GM18508 (cell line): ENCODE results near the gene PLA1A.
"Not testable (repeated sequence)": the region's sequence is repeated elsewhere in the genome, so short reads cannot be mapped to it uniquely, and the experiment has no call there.

Source experiments
- ATAC-seq: cut with Tn5 transposase; IDR thresholded peaks from one replicate; pipeline ENCODE4 v1.9.1; 2021; ENCODE audit warnings: moderate number of reproducible peaks; ENCODE audit not compliant: insufficient read depth, unreplicated experiment

Gene PLA1A

DNA sequence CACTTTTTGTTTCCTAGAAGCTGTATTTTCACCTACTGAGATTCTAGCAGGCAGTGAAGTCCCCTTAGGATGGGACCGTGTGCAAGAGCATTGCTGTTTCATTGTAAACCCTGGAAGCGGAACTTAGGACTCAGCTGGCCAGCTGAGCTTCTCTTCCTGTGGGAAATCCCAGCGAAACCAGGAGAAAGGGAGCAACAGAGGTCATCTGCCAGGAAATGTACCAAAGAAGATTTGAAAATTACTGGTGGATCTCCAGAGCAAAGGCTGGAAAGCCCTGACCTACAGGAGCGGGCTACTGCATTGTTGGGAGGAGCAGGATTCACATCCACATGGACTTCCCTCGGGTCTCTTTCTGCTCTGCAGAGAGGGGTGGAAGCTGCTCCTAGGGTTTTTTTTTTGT is 26.0 kb upstream of the PLA1A start:
- no peak for ATAC-seq

DNA sequence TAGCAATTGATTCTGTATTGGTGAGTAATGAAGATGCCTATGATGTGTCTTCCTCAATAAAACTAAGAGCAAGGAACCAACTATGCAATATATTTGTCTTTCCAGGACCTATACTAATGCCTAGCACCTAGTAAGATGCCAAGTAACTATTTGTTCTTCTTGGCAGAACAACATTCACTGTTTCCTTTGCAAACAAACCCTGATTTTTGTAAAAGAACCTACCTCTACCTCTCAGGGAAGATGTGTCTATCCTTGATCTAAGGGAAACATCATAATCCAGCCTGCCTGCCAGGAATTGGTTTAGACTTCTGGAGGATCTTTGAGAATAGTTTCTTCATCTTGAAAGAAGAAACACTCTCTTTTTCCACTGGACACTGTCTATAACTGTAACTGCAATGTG is 22.2 kb upstream of the PLA1A start:
- ATAC-seq: no peak

DNA sequence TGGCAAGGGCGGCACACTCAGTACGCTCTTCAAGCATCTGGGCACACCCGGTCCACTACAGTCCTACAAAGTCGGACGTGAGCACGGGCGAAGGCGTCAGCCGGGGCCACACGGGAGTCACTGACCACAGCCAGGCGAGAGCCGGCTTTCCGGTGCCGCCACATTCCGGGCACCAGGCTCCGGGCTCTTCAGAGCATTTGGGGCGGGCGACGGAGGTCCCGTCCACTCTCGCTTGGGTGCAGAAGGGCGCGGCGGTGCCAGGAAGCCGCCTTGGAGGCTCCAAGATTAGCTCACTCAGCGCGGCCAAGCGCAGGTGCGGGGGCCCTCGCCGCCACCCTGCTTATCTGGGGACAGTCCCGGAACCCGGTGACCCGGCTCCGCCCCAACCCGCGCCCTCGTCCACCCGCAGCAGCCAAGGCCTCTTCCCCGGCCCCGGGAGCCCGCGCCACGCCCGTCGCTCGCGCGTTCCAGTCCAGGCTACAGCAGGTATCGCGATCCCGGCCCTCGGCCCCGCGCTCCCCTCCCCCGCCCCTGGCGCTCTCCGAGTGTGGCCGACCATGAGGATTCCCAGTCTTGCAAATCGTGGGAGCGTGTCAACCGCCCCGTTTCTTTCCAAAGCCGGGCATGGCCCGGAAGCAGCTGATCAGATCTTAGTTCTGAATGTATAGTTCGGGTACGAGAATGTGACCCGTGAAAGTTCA is 18.2 kb upstream of the PLA1A start, which contains the start of gene ADPRH:
Gene ADPRH, plus strand, starts transcription at position 127 of the 701 bp plus-strand sequence. CDS start 2,678 bp downstream, outside the sequence.
- ATAC-seq: peak; percentile 36

DNA sequence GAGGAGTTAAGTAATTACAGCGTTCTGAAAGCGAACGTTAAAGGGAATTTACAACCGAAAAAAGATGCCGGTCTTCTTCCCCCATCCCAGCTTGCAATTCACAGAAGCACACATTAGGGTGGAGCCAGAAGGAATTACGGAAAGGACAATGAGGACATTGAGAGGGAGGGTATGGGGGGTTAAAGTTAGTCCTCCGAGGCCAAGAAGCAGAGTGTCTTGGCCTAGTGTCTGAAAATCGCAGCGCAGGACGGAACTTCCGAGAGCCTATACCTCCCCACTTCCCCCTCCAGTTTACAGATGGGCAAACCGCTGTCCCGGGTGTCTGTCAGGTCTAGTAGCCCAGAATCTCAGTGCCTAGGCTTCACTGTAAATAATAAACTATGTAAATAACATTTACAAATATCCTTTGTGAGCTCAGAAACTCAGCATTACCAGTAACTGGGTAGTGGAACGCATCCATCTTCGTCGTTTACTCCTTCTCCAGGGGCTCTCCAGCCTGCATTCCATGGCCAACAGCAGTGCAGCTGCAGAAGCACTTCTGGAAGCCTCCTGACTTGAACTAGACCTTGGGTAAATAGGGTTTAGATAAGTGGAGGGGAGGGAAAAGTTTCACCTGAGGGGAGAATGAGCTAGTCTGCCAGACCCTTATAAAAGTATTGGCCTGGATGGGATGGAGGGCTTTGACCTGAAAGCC is 17.5 kb upstream of the PLA1A start:
- peak; percentile 54 for ATAC-seq

DNA sequence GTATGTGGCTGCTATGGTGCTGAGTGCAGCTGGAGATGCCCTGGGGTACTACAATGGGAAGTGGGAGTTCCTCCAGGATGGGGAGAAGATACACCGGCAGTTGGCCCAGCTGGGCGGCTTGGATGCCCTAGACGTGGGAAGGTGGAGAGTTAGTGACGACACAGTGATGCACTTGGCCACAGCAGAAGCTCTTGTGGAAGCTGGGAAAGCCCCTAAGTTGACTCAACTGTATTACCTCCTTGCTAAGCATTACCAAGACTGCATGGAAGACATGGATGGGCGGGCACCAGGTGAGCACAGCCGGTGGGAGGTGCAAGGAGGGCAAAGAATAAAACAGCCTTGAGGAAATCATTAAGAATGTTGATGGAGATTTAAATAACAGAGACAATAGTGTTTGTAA is 15.5 kb upstream of the PLA1A start:
- no peak for ATAC-seq

DNA sequence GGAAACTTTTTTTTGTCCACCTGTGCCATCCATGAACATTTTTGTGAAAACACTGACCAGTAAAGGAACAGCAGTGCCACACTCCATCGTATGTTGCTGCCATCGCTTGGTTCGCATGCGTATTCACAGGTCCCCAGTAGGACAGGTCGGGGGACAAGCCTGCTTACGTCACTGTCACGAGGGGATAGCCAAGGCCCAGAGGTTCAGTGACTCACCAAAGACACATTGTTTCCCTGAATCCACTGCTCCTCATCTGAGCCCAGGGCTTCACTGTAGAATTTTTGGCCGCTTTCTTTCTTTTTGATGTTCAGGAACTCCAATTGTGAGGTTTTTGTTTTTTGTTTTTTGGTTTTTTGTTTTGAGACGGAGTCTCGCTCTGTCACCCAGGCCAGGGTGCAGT is 12.5 kb upstream of the PLA1A start:
- ATAC-seq: no peak

DNA sequence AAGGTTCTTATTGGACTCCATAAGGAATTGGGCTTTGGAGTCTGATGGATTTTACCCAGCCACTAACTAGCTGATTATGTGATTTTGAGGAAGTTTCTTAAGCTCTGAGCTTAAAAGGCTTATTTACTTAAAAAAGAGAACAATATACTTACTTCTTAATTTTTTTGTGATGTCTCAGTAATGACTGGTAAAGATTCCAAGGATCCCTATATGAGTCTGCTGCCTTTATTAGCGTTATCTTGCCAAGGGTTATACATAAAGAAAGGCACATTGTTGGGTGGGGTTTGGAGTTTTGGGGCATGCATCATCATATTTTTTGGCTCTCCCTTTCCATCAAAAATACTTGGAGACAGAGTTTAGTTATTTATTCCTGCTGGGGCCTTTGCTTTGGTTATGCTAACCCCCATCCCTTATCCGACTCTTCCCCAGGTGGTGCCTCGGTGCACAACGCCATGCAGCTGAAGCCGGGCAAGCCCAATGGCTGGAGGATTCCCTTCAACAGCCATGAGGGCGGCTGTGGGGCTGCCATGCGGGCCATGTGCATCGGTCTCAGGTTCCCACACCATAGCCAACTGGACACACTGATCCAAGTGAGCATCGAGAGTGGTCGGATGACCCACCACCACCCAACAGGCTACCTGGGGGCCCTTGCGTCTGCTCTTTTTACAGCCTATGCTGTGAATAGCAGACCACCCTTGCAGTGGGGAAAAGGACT is 11.7 kb upstream of the PLA1A start:
- no peak for ATAC-seq

DNA sequence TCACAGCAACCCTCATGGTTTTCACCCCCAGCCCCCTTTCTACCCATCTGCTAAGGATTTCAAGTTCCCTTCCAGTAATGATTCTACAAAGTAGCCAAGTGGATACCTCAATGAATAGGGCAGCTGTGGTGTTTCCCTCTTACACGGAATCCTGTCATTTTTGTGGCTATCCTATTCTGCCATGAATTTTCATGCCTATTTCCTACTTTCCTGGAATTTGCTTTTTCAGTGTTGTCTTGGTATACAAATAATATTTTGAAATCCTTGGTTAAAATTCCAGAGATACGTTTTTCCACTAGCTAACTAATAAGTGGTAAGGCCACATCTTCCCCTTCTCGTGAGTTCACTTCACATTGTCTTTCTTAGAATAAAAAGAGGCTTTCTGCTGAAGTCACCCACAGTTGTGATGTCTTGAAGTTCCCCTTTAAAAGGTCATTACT is 10.9 kb upstream of the PLA1A start:
- ATAC-seq: no peak

DNA sequence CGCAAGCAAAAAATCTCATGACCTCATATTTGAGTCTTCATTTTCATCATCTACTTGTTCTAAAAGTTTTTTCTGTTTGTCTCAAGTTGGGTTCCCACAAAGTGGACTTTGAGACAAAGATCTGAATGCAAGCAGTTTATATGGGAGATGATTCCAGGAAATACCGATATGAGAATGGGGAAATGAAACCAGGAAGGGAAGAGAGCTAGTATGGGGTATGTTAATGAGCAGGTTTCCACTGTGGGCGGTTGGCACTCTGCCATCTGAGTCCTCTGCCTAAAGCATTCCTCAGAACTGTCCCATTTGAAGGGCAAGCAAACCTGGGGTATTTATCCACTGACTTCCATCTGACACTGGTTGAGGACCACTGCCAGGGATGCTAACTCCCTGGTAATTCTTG is 9.6 kb upstream of the PLA1A start:
- no peak for ATAC-seq

DNA sequence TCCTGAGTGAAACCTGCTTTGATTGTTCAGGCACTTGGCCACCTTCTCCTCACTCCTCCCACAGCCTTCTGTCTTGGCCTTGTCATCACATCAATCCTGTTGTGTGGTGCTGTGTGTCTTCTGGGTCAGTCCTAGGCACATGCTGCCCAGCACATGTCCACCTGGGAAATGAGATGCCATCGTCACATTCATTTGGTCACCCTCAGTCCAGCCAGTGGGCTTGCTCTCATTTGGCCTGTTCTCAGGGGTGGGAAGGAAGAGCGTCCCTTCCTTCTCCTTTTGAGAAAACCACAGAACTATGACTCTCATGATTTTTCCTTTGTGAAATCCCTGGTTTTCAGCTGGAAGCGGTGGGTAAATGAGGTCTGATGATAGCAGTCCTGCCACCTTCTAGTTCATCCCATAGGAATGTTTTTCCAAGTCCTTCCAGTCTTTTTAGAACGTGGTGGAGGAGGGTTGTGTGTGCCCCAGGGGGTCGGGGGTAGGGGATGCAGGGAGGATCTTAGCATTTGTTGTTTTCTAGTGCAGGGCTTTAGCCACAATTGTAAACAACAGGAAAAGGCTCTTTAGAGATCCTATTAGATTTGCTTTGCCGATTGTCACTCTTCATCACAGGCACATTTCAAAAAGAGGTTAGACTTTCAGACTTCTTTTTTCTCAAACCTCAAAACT is 8.4 kb upstream of the PLA1A start:
- ATAC-seq: no peak

DNA sequence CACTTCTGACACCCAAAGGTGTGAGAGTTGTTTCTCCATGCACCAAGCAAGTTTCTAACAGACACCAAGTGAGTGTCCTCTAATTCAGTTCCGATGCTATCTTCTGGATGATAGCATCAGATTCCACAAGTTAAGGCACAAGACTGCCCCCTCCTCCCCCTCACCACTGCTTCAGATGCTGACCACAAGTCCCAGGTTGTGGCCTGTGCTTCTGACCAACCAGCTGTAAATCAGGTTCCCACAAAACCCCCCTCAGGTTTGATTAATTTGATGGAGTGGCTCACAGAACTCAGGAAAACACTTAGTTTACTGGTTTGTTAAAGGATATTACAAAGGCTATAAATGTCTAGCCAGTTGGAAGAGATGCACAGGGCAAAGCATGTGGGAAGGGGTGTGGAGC is 7.0 kb upstream of the PLA1A start:
- no peak for ATAC-seq

DNA sequence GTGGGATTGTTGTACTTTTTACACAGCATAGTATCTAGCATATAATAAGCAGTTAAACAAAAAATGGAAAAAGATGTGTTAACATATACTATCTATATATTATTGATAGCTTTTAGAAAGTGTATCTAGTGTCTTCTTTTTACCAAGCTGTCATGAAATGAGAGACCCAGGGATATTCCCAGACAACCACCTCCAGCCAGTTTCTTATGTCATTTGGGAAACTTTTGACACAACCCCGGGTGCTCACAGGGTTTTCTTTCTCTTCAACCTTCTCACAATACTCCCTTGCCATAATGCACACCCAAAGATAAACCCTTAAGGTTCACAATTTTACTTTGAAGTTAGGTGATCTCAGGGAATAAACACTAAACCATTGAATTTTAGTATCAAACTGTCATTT is 4.8 kb upstream of the PLA1A start:
- ATAC-seq: no peak

DNA sequence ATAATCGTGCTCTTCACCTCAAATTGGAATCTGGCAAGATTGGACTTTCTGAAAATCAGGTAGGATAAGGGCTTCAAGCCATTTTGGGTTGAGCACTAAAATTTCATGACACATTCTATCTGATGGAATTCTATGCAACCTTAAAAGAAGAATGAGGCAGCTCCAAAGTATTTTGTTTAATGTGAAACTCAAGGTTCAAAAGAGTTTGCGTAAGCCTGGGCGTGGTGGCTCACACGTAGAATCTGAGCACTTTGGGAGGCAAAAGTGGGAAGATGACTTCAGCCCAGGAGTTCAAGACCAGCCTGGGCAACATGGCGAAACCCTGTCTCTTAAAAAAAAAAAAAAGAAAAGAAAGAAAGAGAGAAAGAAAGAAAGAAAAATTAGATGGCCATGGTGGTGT is 3.6 kb upstream of the PLA1A start:
- no peak for ATAC-seq

DNA sequence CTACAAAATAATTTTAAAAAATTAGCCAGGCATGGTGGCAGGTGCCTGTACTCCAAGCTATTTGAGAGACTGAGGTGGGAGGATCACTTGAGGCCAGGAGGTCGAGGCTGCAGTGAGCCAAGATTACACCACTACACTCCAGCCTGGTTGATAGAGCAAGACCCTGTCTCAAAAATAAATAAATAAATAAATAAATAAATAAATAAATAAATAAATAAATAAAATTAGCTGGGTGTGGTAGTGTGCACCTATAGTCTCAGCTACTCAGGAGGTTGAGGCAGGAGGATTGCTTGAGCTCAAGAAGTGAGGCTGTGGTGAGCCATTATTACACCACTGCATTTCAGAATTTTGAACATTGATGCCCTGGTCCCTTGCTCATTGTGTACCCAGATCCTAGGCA is 2.8 kb upstream of the PLA1A start:
- ATAC-seq: not testable (repeated sequence)

DNA sequence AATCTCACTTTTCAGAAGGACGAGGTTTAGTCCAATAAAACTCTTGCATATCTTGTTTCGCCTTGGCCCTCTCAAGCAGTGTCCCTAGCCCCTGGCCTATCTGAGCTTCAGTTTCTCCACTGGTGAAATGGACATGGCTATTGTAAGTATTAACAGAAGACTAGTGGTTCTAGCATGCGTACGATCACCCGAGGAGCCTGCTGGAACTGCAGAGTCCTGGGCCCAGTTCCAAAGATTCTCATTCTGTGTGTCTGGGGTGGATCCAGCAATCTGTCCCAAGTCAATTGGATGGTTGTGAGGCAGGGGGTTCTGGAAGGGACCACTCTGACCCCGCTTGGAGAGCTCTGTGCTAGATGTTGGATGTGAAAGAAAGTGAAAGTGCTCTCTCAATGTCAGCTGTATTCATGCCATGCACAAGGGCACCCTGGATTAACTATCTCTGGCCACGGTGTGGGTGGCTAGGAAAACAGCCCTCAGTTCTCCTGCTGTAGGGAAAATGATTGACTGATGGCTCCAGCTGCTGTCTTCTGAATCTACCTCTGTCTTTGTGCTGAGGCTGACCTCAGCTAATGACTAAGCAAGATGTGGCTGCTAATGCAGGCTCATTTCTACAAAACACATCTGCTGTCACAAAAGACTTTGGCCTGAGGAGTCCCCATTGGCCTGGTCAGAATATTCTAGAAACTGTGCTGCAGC is 1.9 kb upstream of the PLA1A start:
- ATAC-seq: no peak

DNA sequence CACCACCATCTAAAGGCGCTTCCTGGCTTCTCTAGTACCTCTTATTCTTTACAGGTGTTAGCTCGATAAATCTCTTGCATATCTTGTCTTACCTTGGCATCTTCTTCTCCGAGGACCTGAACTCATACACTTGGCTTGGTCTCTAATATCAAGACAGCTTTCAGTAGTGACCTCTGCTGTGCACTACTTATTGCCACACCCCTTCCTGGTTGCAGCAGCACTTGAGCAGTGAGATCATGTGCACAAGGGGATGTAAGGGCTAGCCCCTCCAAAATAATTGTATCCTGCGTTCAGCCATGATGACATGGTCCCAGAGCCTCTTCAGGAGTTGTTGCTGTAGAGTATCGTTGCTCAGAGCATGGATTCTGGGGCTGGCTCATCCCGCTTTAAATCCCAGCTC is 1.3 kb upstream of the PLA1A start:
- ATAC-seq: no peak

DNA sequence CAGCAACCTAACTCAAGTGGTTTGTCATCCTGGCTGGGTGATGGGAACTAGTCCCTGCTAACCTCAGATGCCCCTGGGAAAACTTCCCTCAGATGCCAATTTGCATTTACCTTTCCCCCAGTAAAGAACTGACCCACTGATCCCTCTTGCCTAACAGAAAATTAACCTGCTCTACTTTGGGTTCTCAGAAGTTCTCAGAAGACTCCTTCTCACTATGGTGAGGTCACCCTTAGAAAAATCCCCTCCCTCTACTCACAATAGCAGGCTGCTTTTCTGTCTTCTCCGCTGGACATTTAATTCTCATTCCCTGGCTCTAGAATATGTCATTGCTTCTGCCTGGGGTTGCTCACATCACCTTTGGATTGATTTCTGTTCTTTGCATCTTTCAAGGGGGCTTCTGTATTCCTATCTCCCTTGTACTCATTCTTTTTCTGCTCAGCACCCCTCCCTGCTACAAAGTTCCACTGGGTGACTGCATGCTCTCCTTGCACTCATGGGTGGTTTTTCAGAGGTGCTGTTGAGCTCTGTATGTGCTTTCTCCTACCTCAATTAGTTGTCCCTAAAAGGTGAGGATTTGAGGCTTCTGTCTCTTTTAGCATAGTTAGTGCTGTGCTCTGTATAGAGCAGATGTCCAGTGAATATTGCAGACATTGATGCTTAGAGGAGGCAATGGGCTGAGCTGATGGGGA is 869 bp downstream of the PLA1A start:
- peak; percentile 42 for ATAC-seq

DNA sequence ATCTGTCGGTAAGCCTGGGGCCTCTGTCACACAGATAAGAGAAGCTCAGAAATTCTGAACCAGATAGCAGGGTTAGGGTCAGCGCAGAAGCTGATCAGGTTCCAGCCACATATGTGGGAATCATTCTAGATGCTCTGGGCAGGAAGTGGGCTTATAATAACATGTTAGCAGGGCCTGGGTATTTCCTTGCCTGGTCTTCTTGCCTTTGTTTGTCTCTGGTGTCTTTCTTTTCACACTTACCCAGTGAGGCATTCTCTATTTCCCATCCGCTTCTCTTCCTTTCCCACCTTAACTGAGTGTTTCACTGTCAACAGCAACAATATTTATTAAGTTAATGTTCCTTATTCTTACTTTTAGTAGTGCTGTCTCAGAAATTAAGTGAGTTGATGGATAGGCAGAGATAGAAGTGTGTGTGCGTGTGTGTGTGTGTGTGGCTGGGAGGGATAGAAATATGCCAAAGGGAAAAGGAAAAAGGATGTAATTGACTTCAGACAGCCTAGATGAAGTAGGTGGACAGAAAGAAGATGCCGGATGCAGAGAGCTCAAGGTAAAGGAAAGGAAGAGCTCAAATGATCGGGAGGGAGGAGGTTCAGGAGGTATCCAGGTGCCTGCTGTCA is 2.0 kb downstream of the PLA1A start:
- ATAC-seq: no peak

DNA sequence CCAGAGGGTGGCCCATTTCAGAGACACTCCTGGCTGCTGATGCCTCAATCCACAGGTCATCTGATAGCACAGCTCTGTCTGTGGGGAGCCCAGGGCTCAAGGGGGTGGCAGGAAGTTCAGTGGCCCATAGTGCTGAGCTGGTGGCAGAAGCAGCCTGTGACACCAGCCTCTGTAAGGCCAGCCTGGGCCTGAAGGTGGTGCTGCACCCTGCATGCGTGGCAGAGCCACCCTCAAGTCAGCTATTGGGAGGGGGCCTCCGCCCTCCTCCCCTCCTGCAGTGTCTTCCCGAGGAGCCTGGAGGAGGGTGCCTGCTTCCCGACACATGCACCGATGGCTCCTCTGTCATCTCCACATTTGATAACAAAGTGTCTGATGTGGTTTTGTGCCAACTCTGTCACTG is 3.0 kb downstream of the PLA1A start:
- ATAC-seq: peak; percentile 45
